NT2/D1 (cell line): ENCODE results near the gene FBLN2.

Experiments
- YY1 ChIP-seq: IDR thresholded peaks from 2 replicates; pipeline ENCODE4 v1.6.1; 2011; ENCODE audit not compliant: insufficient read length, insufficient read depth
- ZNF274 ChIP-seq: IDR thresholded peaks from 2 replicates; pipeline ENCODE4 v1.6.1; 2011; ENCODE audit warnings: mild to moderate bottlenecking, low read depth, low read length

DNA sequence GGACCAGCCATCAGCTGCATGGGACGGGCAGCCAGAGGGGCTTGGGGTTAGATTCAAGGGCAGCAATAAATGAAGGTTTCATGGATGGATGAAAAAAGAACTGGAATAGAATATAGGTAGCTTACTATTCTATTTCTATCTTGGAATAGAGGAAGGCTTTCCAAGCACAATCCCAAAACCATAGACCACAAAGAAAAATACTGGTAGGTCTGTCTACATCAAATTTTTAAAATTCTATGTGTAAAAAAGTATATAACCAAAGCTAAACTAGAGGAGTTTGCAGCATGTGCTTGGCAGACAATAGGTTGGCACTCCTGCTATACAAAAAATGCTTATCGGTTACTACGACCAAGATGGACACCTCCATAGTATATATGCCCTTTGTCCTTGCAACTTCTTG lies 7.2 kb upstream of the FBLN2 start:
- TF ChIP-seq YY1 (no peak), ZNF274 (no peak)
